ENCODE measurements around the gene CGB5.

CGB5 gene

GRCh38 chr19:49010453-49010852 lies 33.2 kb upstream of the CGB5 start:
- Histone ChIP-seq H3K27me3 (replicated peaks; ENCODE audit: insufficient read depth, low read length) (no peaks in the 10 kb centered on the region), H3K9ac (ENCODE audit: low read length) (no peak overlapping the region), H3K79me2 (ENCODE audit: low read length) (no peaks in the 10 kb centered on the region), H3K9me3 (replicated peaks; ENCODE audit: insufficient read depth, low read length) (no peaks in the 10 kb centered on the region), H2AFZ (ENCODE audit: low read length) (no peak overlapping the region), H3K9me2 (replicated peaks; ENCODE audit: insufficient read depth, low read length) (no peaks in the 10 kb centered on the region), H3F3A (ENCODE audit: insufficient read depth, low read length) (no peaks in the 10 kb centered on the region), H3K4me3 (ENCODE audit: low read length) (no peak overlapping the region), H3K36me3 (replicated peaks; ENCODE audit: insufficient read depth, low read length) (0 out of 2 replicates have a peak, but pooled peaks cover 3% of the 10 kb centered on the region), H3K27ac (ENCODE audit: low read length) (no peak overlapping the region), H3K4me1 (ENCODE audit: low read length) (no peaks in the 10 kb centered on the region), H4K20me1 (ENCODE audit: insufficient read depth, low read length) (no peaks in the 10 kb centered on the region), H3K4me2 (ENCODE audit: low read depth, low read length) (no peak overlapping the region)
- no peak for DNase-seq
- TF ChIP-seq EZH2phosphoT487 (IDR thresholded peaks at IDR 0.05; ENCODE audit: low read length), result no peak
- TF ChIP-seq EZH2 (optimal IDR thresholded peaks at IDR 0.05; ENCODE audit: low read depth, low read length), result no peak
- TF ChIP-seq CTCF (IDR thresholded peaks at IDR 0.05; ENCODE audit: low read length), result no peak

GRCh38 chr19:49011194-49011593 lies 32.5 kb upstream of the CGB5 start:
- H3K4me1 ChIP-seq (ENCODE audit: low read length), result no peaks in the 10 kb centered on the region
- H3K27ac ChIP-seq (ENCODE audit: low read length), result no peak overlapping the region
- no peaks in the 10 kb centered on the region for H3K27me3 ChIP-seq (replicated peaks; ENCODE audit: insufficient read depth, low read length)
- no peaks in the 10 kb centered on the region for H4K20me1 ChIP-seq (ENCODE audit: insufficient read depth, low read length)
- no peaks in the 10 kb centered on the region for H3K9me2 ChIP-seq (replicated peaks; ENCODE audit: insufficient read depth, low read length)
- H3F3A ChIP-seq (ENCODE audit: insufficient read depth, low read length), result no peaks in the 10 kb centered on the region
- H3K4me2 ChIP-seq (ENCODE audit: low read depth, low read length), result no peak overlapping the region
- no peak overlapping the region for H2AFZ ChIP-seq (ENCODE audit: low read length)
- no peak overlapping the region for H3K9ac ChIP-seq (ENCODE audit: low read length)
- no peak overlapping the region for H3K4me3 ChIP-seq (ENCODE audit: low read length)
- TF ChIP-seq CTCF (IDR thresholded peaks at IDR 0.05; ENCODE audit: low read length) (no peak), EZH2phosphoT487 (IDR thresholded peaks at IDR 0.05; ENCODE audit: low read length) (no peak), EZH2 (optimal IDR thresholded peaks at IDR 0.05; ENCODE audit: low read depth, low read length) (no peak)
- H3K36me3 ChIP-seq (replicated peaks; ENCODE audit: insufficient read depth, low read length), result 0 out of 2 replicates have a peak, but pooled peaks cover under 1% of the 10 kb centered on the region
- no peaks in the 10 kb centered on the region for H3K79me2 ChIP-seq (ENCODE audit: low read length)
- no peak for DNase-seq
- H3K9me3 ChIP-seq (replicated peaks; ENCODE audit: insufficient read depth, low read length), result no peaks in the 10 kb centered on the region

- Histone ChIP-seq H3K9me3 (replicated peaks; ENCODE audit: insufficient read depth, low read length) (no peaks in the 10 kb centered on the region), H2AFZ (ENCODE audit: low read length) (no peak overlapping the region), H3K9me2 (replicated peaks; ENCODE audit: insufficient read depth, low read length) (no peaks in the 10 kb centered on the region), H3K27me3 (replicated peaks; ENCODE audit: insufficient read depth, low read length) (peaks cover 13% of the 10 kb centered on the region), H3K4me3 (ENCODE audit: low read length) (no peak overlapping the region), H3K9ac (ENCODE audit: low read length) (no peak overlapping the region), H3K79me2 (ENCODE audit: low read length) (no peaks in the 10 kb centered on the region), H4K20me1 (ENCODE audit: insufficient read depth, low read length) (no peaks in the 10 kb centered on the region), H3K4me2 (ENCODE audit: low read depth, low read length) (no peak overlapping the region), H3K27ac (ENCODE audit: low read length) (no peak overlapping the region), H3K4me1 (ENCODE audit: low read length) (no peaks in the 10 kb centered on the region), H3F3A (ENCODE audit: insufficient read depth, low read length) (no peaks in the 10 kb centered on the region), H3K36me3 (replicated peaks; ENCODE audit: insufficient read depth, low read length) (no peaks in the 10 kb centered on the region)
- no peak for DNase-seq
- TF ChIP-seq EZH2 (optimal IDR thresholded peaks at IDR 0.05; ENCODE audit: low read depth, low read length), result no peak
- TF ChIP-seq EZH2phosphoT487 (IDR thresholded peaks at IDR 0.05; ENCODE audit: low read length), result no peak
- no peak for TF ChIP-seq CTCF (IDR thresholded peaks at IDR 0.05; ENCODE audit: low read length)
Measured at GRCh38 chr19:49014123-49014869, 29.4 kb upstream of the CGB5 start.
